ENCODE measurements around the gene HNF4A. TPM values are rescaled to one million over a fixed set of nuclear protein-coding genes. Genes with fewer than 3 reads are reported as not detected.

HNF4A gene
- total and polyA plus RNA-seq, 2 of the 13 experiments (the other 11 are each of a cell fraction or from before 2014, with no cell fraction given), result 80.9 to 169 TPM

DNA sequence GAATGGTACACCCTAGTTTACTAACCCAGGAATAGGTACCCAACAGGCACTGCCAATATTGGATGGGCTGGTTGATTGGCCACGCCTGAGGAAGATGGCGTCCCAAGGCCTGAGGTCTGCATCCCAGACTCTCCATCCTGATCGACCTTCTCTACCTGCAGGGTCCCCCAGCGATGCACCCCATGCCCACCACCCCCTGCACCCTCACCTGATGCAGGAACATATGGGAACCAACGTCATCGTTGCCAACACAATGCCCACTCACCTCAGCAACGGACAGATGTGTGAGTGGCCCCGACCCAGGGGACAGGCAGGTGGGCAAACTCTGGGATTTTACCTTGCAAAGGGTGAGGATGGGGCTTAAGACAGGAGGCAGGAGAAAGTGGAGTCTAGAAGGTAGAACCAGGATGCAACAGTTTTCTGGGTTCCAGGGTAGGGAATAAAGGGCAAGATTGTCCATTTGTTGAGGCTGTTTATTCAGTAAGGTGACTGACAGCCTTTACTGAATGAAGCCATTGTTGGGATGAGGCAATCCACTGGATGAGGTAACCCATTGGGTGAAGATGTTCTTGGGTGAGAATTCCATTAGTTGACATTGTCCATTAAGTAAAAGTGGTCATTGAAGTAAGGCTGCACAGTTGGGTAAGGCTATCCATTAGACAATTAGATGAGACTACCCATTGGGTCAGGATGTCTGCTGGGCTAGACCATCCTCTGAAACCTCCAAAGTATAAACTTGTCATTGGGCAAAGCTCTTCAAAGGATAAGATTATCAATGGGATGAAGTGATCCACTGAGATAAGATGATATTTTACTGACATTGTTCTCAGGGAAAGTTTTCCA is 72.9 kb downstream of the HNF4A start (continued):
- TF ChIP-seq ATF4 (CRISPR knock-in tag; IDR thresholded peaks at IDR 0.05) (peak in 1 of 2 experiments; percentile 97; a peak in 2 of 4 replicates), ZNF780A (CRISPR knock-in tag; IDR thresholded peaks at IDR 0.05) (0 out of 2 replicates have a peak, but pooled peaks have one; percentile 68), GPBP1L1 (CRISPR knock-in tag; IDR thresholded peaks at IDR 0.05) (no peak), ZSCAN31 (CRISPR knock-in tag; IDR thresholded peaks at IDR 0.05; ENCODE audit: low read depth) (0 out of 2 replicates have a peak, but pooled peaks have one; percentile 51), AFF4 (CRISPR knock-in tag; IDR thresholded peaks at IDR 0.05) (peak; percentile 82), GTF3A (CRISPR knock-in tag; conservative IDR thresholded peaks at IDR 0.05) (no peak), AHR (CRISPR knock-in tag; IDR thresholded peaks at IDR 0.05) (no peak; the same call in 1 of the 2 replicates), MED13 (CRISPR knock-in tag; IDR thresholded peaks at IDR 0.05) (no peak), GATAD2A (CRISPR knock-in tag; IDR thresholded peaks at IDR 0.05) (peak; percentile 100)
- TF ChIP-seq, protein P1, sequence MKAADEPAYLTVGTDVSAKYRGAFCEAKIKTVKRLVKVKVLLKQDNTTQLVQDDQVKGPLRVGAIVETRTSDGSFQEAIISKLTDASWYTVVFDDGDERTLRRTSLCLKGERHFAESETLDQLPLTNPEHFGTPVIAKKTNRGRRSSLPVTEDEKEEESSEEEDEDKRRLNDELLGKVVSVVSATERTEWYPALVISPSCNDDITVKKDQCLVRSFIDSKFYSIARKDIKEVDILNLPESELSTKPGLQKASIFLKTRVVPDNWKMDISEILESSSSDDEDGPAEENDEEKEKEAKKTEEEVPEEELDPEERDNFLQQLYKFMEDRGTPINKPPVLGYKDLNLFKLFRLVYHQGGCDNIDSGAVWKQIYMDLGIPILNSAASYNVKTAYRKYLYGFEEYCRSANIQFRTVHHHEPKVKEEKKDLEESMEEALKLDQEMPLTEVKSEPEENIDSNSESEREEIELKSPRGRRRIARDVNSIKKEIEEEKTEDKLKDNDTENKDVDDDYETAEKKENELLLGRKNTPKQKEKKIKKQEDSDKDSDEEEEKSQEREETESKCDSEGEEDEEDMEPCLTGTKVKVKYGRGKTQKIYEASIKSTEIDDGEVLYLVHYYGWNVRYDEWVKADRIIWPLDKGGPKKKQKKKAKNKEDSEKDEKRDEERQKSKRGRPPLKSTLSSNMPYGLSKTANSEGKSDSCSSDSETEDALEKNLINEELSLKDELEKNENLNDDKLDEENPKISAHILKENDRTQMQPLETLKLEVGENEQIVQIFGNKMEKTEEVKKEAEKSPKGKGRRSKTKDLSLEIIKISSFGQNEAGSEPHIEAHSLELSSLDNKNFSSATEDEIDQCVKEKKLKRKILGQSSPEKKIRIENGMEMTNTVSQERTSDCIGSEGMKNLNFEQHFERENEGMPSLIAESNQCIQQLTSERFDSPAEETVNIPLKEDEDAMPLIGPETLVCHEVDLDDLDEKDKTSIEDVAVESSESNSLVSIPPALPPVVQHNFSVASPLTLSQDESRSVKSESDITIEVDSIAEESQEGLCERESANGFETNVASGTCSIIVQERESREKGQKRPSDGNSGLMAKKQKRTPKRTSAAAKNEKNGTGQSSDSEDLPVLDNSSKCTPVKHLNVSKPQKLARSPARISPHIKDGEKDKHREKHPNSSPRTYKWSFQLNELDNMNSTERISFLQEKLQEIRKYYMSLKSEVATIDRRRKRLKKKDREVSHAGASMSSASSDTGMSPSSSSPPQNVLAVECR (CRISPR knock-in tag; IDR thresholded peaks at IDR 0.05; ENCODE audit: borderline replicate concordance), result peak; percentile 51; the same call in 1 of the 2 replicates
- TF ChIP-seq, protein P2, sequence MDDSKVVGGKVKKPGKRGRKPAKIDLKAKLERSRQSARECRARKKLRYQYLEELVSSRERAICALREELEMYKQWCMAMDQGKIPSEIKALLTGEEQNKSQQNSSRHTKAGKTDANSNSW (CRISPR knock-in tag; IDR thresholded peaks at IDR 0.05; ENCODE audit: borderline replicate concordance), result no peak; the same call in 1 of the 2 replicates
- TF ChIP-seq, protein P3, sequence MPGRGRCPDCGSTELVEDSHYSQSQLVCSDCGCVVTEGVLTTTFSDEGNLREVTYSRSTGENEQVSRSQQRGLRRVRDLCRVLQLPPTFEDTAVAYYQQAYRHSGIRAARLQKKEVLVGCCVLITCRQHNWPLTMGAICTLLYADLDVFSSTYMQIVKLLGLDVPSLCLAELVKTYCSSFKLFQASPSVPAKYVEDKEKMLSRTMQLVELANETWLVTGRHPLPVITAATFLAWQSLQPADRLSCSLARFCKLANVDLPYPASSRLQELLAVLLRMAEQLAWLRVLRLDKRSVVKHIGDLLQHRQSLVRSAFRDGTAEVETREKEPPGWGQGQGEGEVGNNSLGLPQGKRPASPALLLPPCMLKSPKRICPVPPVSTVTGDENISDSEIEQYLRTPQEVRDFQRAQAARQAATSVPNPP (CRISPR knock-in tag; IDR thresholded peaks at IDR 0.05), result peak; percentile 61; the same call in 1 of the 2 replicates
- TF ChIP-seq, protein P4, sequence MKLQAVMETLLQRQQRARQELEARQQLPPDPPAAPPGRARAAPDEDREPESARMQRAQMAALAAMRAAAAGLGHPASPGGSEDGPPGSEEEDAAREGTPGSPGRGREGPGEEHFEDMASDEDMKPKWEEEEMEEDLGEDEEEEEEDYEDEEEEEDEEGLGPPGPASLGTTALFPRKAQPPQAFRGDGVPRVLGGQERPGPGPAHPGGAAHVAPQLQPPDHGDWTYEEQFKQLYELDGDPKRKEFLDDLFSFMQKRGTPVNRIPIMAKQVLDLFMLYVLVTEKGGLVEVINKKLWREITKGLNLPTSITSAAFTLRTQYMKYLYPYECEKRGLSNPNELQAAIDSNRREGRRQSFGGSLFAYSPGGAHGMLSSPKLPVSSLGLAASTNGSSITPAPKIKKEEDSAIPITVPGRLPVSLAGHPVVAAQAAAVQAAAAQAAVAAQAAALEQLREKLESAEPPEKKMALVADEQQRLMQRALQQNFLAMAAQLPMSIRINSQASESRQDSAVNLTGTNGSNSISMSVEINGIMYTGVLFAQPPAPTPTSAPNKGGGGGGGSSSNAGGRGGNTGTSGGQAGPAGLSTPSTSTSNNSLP (IDR thresholded peaks at IDR 0.05; ENCODE audit: low read depth, low read length), result peak; percentile 59; the same call in 1 of the 2 replicates
